AG10803 (cell line): ENCODE measurements around the gene LINGO1.

ENCODE experiments used
- DNase-seq: peaks from one replicate; pipeline ENCODE4 v3.0.0; 2010; ENCODE audit warnings: low read depth
- H3K4me3 ChIP-seq: 2 replicates; pipeline ENCODE4 v1.5.1; 2011; ENCODE audit warnings: mild to moderate bottlenecking, low read length, control low read depth
- TF ChIP-seq, protein P1 (sequence below): conservative IDR thresholded peaks from 2 replicates; pipeline ENCODE4 v1.5.1; 2011; ENCODE audit warnings: mild to moderate bottlenecking, low read length, control low read depth, inconsistent platforms

The LINGO1 gene

DNA sequence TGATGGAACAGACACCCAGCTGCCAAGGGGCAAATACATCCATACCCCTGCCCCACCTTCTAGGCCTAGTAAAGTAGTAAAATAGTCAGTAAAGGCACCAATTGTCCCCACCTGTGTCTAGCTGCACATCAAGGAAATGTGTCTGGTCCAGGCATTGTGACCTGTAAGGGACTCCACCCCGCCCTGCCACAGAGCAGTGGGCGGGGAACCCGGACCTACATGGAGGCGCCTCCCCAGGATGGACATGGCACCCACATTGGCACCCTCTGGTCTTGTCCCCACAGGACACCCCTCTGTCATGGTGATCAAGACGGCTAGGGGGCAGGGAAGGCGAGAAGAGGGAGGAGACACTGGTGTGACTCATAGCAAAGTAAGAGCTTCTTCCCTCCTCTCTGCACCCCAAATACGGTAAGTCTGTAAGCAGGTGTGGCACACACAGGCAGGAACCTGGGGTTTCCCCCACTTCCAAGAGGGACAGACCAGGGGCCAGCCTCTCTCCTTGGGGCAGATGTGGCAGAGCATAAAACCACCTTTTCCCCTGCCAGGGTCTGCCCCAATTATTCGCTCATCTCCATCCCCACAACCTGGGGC is 13.5 kb upstream of the LINGO1 start:
- DNase-seq, result no peak
- H3K4me3 ChIP-seq, result no peak overlapping the region
- TF ChIP-seq, protein P1, sequence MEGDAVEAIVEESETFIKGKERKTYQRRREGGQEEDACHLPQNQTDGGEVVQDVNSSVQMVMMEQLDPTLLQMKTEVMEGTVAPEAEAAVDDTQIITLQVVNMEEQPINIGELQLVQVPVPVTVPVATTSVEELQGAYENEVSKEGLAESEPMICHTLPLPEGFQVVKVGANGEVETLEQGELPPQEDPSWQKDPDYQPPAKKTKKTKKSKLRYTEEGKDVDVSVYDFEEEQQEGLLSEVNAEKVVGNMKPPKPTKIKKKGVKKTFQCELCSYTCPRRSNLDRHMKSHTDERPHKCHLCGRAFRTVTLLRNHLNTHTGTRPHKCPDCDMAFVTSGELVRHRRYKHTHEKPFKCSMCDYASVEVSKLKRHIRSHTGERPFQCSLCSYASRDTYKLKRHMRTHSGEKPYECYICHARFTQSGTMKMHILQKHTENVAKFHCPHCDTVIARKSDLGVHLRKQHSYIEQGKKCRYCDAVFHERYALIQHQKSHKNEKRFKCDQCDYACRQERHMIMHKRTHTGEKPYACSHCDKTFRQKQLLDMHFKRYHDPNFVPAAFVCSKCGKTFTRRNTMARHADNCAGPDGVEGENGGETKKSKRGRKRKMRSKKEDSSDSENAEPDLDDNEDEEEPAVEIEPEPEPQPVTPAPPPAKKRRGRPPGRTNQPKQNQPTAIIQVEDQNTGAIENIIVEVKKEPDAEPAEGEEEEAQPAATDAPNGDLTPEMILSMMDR, result no peak

DNA sequence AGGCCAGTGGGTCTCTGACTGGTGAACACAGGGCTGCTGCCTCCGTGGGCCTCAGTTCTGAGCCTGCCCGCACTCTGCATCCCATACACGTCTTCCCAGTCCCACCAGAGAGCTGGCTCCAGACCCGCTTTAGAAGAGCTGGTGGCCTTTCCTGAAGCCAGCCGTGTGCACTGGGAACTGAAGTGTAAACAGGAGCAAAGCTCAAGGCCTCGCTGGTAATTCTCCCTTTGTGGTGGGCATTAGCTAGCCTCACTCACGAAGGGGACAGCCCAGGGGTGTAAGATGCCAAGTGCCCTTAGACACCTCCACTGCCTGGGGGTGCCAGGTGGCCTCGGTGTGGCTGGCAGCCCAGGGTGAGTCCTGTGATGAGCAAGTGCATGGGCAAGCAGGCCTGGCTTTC is 12.9 kb upstream of the LINGO1 start:
- no peak overlapping the region for H3K4me3 ChIP-seq
- DNase-seq, result no peak
- TF ChIP-seq, protein P1, result no peak

DNA sequence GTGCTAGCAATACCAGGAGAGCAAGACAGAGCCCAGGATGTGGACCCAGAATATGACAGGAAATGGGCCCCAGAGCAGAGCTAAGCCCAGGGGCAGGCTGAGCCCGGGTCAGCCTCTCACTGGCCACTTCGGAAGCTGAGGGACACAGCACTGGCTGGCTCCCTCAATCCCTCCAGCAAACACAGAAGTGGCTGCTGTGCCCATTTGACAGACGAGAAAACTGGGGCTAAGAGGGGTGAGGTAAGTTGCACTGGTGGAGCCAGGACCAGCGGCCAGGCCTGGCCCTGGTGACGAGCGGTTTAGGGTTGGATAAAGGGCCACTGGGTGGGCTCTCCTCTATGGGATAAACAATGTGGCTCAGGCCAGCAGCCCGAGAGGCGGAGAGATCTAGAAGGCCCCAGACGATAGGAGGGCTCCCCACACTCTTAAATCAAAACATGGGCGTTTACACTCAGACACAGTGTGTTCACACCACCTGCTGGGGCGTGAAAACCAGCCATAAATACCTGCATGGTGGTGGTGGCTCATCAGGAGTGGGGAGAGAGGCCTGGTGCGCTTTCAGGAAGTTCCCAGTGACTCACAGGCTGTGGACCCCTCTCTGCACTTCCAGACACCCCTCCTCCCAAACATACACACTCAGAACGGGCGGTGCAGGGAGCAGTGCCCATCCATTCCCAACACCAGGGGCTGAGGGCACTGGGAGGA is 12.0 kb upstream of the LINGO1 start:
- no peak for DNase-seq
- TF ChIP-seq, protein P1, result no peak

DNA sequence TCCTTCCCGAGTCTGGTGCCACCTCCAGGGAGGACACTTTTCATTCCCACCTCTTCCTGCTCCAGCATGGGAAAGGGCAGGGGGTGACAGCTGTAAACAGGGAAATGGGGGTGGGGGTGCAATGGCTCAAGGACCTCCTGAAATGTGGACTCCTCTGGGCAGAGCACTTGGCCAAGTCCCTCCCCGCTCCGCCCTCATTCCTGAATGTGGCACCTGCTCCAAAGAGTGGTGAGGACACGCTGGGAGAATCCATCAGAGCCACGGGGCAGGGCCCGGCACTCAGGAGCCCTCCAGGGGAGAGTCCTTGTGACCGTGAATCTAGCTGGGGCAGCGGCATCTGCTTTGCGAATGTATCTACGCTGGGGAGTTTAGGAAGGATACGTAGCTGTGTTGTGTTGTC is 11.1 kb upstream of the LINGO1 start:
- TF ChIP-seq, protein P1, result no peak
- no peak for DNase-seq
- H3K4me3 ChIP-seq, result no peak overlapping the region

More for the DNA sequence above, 12.0 kb upstream of the LINGO1 start:
- no peak overlapping the region for H3K4me3 ChIP-seq

DNA sequence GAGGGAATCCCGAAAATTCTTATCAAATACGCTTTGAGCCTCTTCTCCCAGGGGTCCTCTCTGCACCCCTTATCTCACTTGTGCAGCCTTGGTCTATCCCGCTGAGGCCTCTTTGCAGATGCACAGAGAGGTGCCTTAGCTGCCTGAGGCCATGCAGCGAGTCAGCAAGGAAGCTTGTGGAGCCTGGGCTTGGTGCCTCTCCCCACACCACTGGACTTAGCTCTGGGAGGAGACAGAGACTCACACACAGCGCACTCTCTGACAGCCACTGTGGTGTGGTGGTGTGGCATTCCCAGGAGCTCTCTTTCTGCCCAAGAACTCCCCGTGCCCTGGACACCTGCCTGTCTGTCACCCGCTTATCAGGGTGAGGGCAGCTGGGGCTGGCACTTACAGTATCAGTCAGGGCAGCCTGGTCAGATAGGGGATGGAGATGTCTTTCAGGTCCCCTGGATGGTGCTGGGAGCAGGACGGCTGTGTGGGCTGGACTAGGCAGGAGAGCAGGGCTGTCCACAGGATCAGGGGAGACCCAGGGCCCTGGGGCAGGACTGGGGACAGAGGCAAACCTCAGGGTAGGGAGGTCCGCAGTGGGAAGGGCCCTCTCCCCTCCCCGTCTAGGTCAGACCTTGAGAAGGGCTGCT is 10.2 kb upstream of the LINGO1 start:
- DNase-seq, result no peak
- TF ChIP-seq, protein P1, result no peak
- H3K4me3 ChIP-seq, result no peak overlapping the region

DNA sequence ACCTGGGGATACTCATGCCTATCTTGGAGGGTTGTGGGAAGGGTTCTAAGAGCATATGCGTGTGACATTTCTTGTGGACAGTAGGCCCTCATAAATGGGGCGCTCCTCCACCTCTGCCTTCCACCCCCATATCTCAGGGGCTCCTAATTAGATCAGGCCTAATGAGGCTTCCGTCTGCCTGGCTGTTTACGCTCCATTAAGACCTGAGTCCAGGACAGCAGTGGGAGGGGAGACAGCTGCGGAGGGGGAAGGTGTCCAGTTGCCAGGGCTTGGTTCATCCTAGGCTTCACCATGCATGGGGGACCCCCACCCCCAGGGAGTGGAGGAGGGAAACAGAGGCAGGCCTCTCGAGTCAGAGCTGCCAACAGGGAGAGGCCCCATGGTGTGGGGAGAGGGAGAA is 9.3 kb upstream of the LINGO1 start:
- DNase-seq, result no peak

More for the DNA sequence above, 9.3 kb upstream of the LINGO1 start:
- no peak overlapping the region for H3K4me3 ChIP-seq
- TF ChIP-seq, protein P1, result no peak
